ENCODE results near the gene CCL19. TPM values are rescaled to one million over a fixed set of nuclear protein-coding genes. Genes with fewer than 3 reads are reported as not detected.

Gene CCL19
- total RNA-seq, 1 experiment from 2014 or later, result not detected

GRCh38 chr9:34719021-34719768 is 28.1 kb upstream of the CCL19 start (continued):
- no peak for TF ChIP-seq HMGXB4 (CRISPR knock-in tag; IDR thresholded peaks at IDR 0.05)

- CTCF ChIA-PET, result interaction anchor here (1.5 to 13.3 kb wide), 2 partner anchors 16 to 53 kb away, joined by 6 to 122 read pairs; no protein-coding TSS in a partner anchor
- no peak for ATAC-seq
- peaks cover 35% of the 10 kb centered on the region for H3K27me3 Mint-ChIP-seq (ENCODE audit: low read depth)
Observed at GRCh38 chr9:34717996-34718614, 27.0 kb upstream of the CCL19 start.

More at GRCh38 chr9:34717996-34718614, 27.0 kb upstream of the CCL19 start:
- Mint-ChIP-seq H3K4me3 (no peak overlapping the region), H3K9me3 (peaks cover 4% of the 10 kb centered on the region; the same call in 1 of the 2 replicates), H3K36me3 (no peaks in the 10 kb centered on the region), H3K27ac (no peak overlapping the region), H3K4me1 (no peaks in the 10 kb centered on the region)
- POLR2A ChIA-PET, result no interaction called here
- DNase-seq (ENCODE audit: low spot score), result no peak
- TF ChIP-seq AR (CRISPR knock-in tag; IDR thresholded peaks at IDR 0.05) (no peak), JUN (CRISPR knock-in tag; IDR thresholded peaks at IDR 0.05) (no peak), USF2 (CRISPR knock-in tag; IDR thresholded peaks at IDR 0.05) (no peak), CREB1 (CRISPR knock-in tag; IDR thresholded peaks at IDR 0.05) (no peak), ZNF263 (CRISPR knock-in tag; IDR thresholded peaks at IDR 0.05; ENCODE audit: low read depth) (no peak), NR2C2 (CRISPR knock-in tag; IDR thresholded peaks at IDR 0.05) (no peak), PREB (CRISPR knock-in tag; IDR thresholded peaks at IDR 0.05; ENCODE audit: borderline replicate concordance) (no peak), SMAD4 (CRISPR knock-in tag; IDR thresholded peaks at IDR 0.05) (no peak), TEAD1 (CRISPR knock-in tag; IDR thresholded peaks at IDR 0.05) (no peak), FOXK1 (CRISPR knock-in tag; IDR thresholded peaks at IDR 0.05) (no peak), NFE2L1 (CRISPR knock-in tag; IDR thresholded peaks at IDR 0.05) (no peak), ATF2 (CRISPR knock-in tag; IDR thresholded peaks at IDR 0.05; ENCODE audit: borderline replicate concordance, low read depth) (no peak), ZNF219 (CRISPR knock-in tag; IDR thresholded peaks at IDR 0.05; ENCODE audit: borderline replicate concordance) (no peak), E2F1 (CRISPR knock-in tag; IDR thresholded peaks at IDR 0.05) (no peak), MAX (CRISPR knock-in tag; IDR thresholded peaks at IDR 0.05) (no peak), ZNF416 (CRISPR knock-in tag; IDR thresholded peaks at IDR 0.05) (no peak), GABPB1 (CRISPR knock-in tag; IDR thresholded peaks at IDR 0.05) (no peak), AFF4 (CRISPR knock-in tag; IDR thresholded peaks at IDR 0.05; ENCODE audit: borderline replicate concordance) (no peak)

Measured in WTC11 (cell line).